GM21717 (cell line): ENCODE measurements around the gene DENND1B.

ENCODE experiments used
- ATAC-seq: cut with Tn5 transposase; IDR thresholded peaks from one replicate; pipeline ENCODE4 v1.9.1; 2021; ENCODE audit warnings: mild to moderate bottlenecking, moderate library complexity; ENCODE audit not compliant: unreplicated experiment

The DENND1B gene

GRCh38 chr1:197638316-197638715, 137.0 kb downstream of the DENND1B start:
- no peak for ATAC-seq

GRCh38 chr1:197637406-197637805, 137.9 kb downstream of the DENND1B start:
- ATAC-seq, result no peak

GRCh38 chr1:197633447-197634078, 141.7 kb downstream of the DENND1B start:
- no peak for ATAC-seq

GRCh38 chr1:197632651-197633050, 142.6 kb downstream of the DENND1B start:
- no peak for ATAC-seq

- no peak for ATAC-seq
Measured at GRCh38 chr1:197632005-197632404, 143.3 kb downstream of the DENND1B start.

- no peak for ATAC-seq
Measured at GRCh38 chr1:197622371-197622770, 152.9 kb downstream of the DENND1B start.

- no peak for ATAC-seq
Measured at GRCh38 chr1:197621761-197622160, 153.5 kb downstream of the DENND1B start.

GRCh38 chr1:197620714-197621163, 154.5 kb downstream of the DENND1B start:
- ATAC-seq, result no peak

GRCh38 chr1:197619008-197619640, 156.2 kb downstream of the DENND1B start:
- ATAC-seq, result no peak

- no peak for ATAC-seq
Measured at GRCh38 chr1:197618061-197618460, 157.2 kb downstream of the DENND1B start.

- no peak for ATAC-seq
Measured at GRCh38 chr1:197615693-197616011, 159.6 kb downstream of the DENND1B start.

GRCh38 chr1:197614916-197615692, 160.2 kb downstream of the DENND1B start:
- no peak for ATAC-seq

GRCh38 chr1:197606168-197606845, 169.0 kb downstream of the DENND1B start:
- ATAC-seq, result no peak

- no peak for ATAC-seq
Measured at GRCh38 chr1:197604302-197604701, 171.0 kb downstream of the DENND1B start.

- no peak for ATAC-seq
Measured at GRCh38 chr1:197600751-197601150, 174.5 kb downstream of the DENND1B start.

- ATAC-seq, result no peak
Measured at GRCh38 chr1:197599789-197600188, 175.5 kb downstream of the DENND1B start.

GRCh38 chr1:197598935-197599334, 176.3 kb downstream of the DENND1B start:
- ATAC-seq, result no peak

GRCh38 chr1:197595304-197595904, 179.9 kb downstream of the DENND1B start:
- ATAC-seq, result no peak

GRCh38 chr1:197590687-197591086, 184.6 kb downstream of the DENND1B start:
- ATAC-seq, result no peak

- ATAC-seq, result no peak
Measured at GRCh38 chr1:197585809-197586208, 189.5 kb downstream of the DENND1B start.

GRCh38 chr1:197577580-197577979, 197.7 kb downstream of the DENND1B start:
- no peak for ATAC-seq
